Midbrain (tissue), 1 donor: Measurements from ENCODE around the gene CBARP.
A peak's percentile ranks its signal among the peaks of the same experiment; 100 is the strongest.
"Not testable (repeated sequence)": the region's sequence is repeated elsewhere in the genome, so short reads cannot be mapped to it uniquely, and the experiment has no call there.

ENCODE experiments used
- DNase-seq: peaks from one replicate; lab custom pipeline; 2025; lab: John Stamatoyannopoulos, UW

The CBARP gene

GRCh38 chr19:1213391-1214286, 24.2 kb downstream of the CBARP start:
- DNase-seq, result peak; percentile 55

- DNase-seq, result no peak
Measured at GRCh38 chr19:1211494-1212234, 26.1 kb downstream of the CBARP start.

GRCh38 chr19:1210227-1210538, 27.6 kb downstream of the CBARP start:
- peak; percentile 73 for DNase-seq

GRCh38 chr19:1208830-1209229, 29.0 kb downstream of the CBARP start:
- not testable (repeated sequence) for DNase-seq

GRCh38 chr19:1206864-1207450, 30.8 kb downstream of the CBARP start:
- DNase-seq, result no peak

- DNase-seq, result no peak
Measured at GRCh38 chr19:1206150-1206863, 31.5 kb downstream of the CBARP start.

GRCh38 chr19:1205114-1206099, 32.4 kb downstream of the CBARP start, which contains the start of gene STK11:
Gene STK11, plus strand, starts transcription at chr19:1205778. Its CDS starts 1,136 bp downstream, at chr19:1206914.
- peak; percentile 99 for DNase-seq

- not testable (repeated sequence) for DNase-seq
Measured at GRCh38 chr19:1200614-1201013, 37.2 kb downstream of the CBARP start.

- no peak for DNase-seq
Measured at GRCh38 chr19:1199531-1199930, 38.3 kb downstream of the CBARP start.

- DNase-seq, result no peak
Measured at GRCh38 chr19:1189419-1189818, 48.4 kb downstream of the CBARP start.

GRCh38 chr19:1183543-1184172, 54.1 kb downstream of the CBARP start:
- no peak for DNase-seq

- DNase-seq, result no peak
Measured at GRCh38 chr19:1182727-1183126, 55.1 kb downstream of the CBARP start.

GRCh38 chr19:1182068-1182467, 55.7 kb downstream of the CBARP start:
- DNase-seq, result no peak

GRCh38 chr19:1181606-1182005, 56.2 kb downstream of the CBARP start:
- DNase-seq, result no peak
